ENCODE measurements around the gene COL9A1.
"Not testable (repeated sequence)": the region's sequence is repeated elsewhere in the genome, so short reads cannot be mapped to it uniquely, and the experiment has no call there.

The COL9A1 gene

GRCh38 chr6:70336996-70337742 lies 34.3 kb upstream of the COL9A1 start:
- no peak overlapping the region for H3K9ac ChIP-seq (ENCODE audit: low read depth, low read length)
- H3K4me1 ChIP-seq (ENCODE audit: insufficient read depth, low read length) = no peaks in the 10 kb centered on the region
- no peak overlapping the region for H3K27ac ChIP-seq (ENCODE audit: low read length)
- H4K20me1 ChIP-seq (ENCODE audit: insufficient read depth, low read length) = no peaks in the 10 kb centered on the region
- DNase-seq (no peak), ATAC-seq (ENCODE audit: insufficient read depth, low read depth) (no peak)
- no peak overlapping the region for H3K4me2 ChIP-seq (ENCODE audit: insufficient read depth, low read length)
- H2AFZ ChIP-seq (ENCODE audit: low read depth, low read length) = no peak overlapping the region
- H3K9me3 ChIP-seq (ENCODE audit: insufficient read depth, low read length, severe bottlenecking) = no peaks in the 10 kb centered on the region
- H3K36me3 ChIP-seq (ENCODE audit: insufficient read depth, low read length) = no peaks in the 10 kb centered on the region
- no peak overlapping the region for H3K4me3 ChIP-seq (ENCODE audit: low read depth in 1 of 2, low read length in 2 of 2)
- H3K79me2 ChIP-seq (ENCODE audit: insufficient read depth, low read length) = no peaks in the 10 kb centered on the region
- TF ChIP-seq CTCF (IDR thresholded peaks at IDR 0.05; ENCODE audit: borderline replicate concordance, extremely low read depth, low read length, poor library complexity, severe bottlenecking) = no peak
- no peak for TF ChIP-seq EZH2 (IDR thresholded peaks at IDR 0.05; ENCODE audit: borderline replicate concordance, low read depth, low read length, severe bottlenecking)
- no peaks in the 10 kb centered on the region for H3K27me3 ChIP-seq (ENCODE audit: insufficient read depth, low read length, poor library complexity)

- Histone ChIP-seq H3K36me3 (ENCODE audit: insufficient read depth, low read length) (no peaks in the 10 kb centered on the region), H3K4me2 (ENCODE audit: insufficient read depth, low read length) (no peak overlapping the region), H3K4me3 (ENCODE audit: low read depth in 1 of 2, low read length in 2 of 2) (no peak overlapping the region), H3K27me3 (ENCODE audit: insufficient read depth, low read length, poor library complexity) (no peaks in the 10 kb centered on the region), H4K20me1 (ENCODE audit: insufficient read depth, low read length) (no peaks in the 10 kb centered on the region), H3K79me2 (ENCODE audit: insufficient read depth, low read length) (no peaks in the 10 kb centered on the region), H3K4me1 (ENCODE audit: insufficient read depth, low read length) (no peaks in the 10 kb centered on the region), H2AFZ (ENCODE audit: low read depth, low read length) (no peak overlapping the region), H3K9me3 (ENCODE audit: insufficient read depth, low read length, severe bottlenecking) (no peaks in the 10 kb centered on the region), H3K27ac (ENCODE audit: low read length) (no peak overlapping the region), H3K9ac (ENCODE audit: low read depth, low read length) (no peak overlapping the region)
- ATAC-seq (ENCODE audit: insufficient read depth, low read depth) (no peak), DNase-seq (no peak)
- TF ChIP-seq CTCF (IDR thresholded peaks at IDR 0.05; ENCODE audit: borderline replicate concordance, extremely low read depth, low read length, poor library complexity, severe bottlenecking) (no peak), EZH2 (IDR thresholded peaks at IDR 0.05; ENCODE audit: borderline replicate concordance, low read depth, low read length, severe bottlenecking) (no peak)
These were observed 24.2 kb upstream of the COL9A1 start for GRCh38 chr6:70327036-70327435.

- Histone ChIP-seq H3K9ac (ENCODE audit: low read depth, low read length) (no peak overlapping the region), H3K36me3 (ENCODE audit: insufficient read depth, low read length) (no peaks in the 10 kb centered on the region), H3K27ac (ENCODE audit: low read length) (no peak overlapping the region), H3K9me3 (ENCODE audit: insufficient read depth, low read length, severe bottlenecking) (no peaks in the 10 kb centered on the region), H4K20me1 (ENCODE audit: insufficient read depth, low read length) (no peaks in the 10 kb centered on the region), H3K79me2 (ENCODE audit: insufficient read depth, low read length) (no peaks in the 10 kb centered on the region), H3K27me3 (ENCODE audit: insufficient read depth, low read length, poor library complexity) (no peaks in the 10 kb centered on the region), H2AFZ (ENCODE audit: low read depth, low read length) (no peak overlapping the region), H3K4me1 (ENCODE audit: insufficient read depth, low read length) (no peaks in the 10 kb centered on the region), H3K4me2 (ENCODE audit: insufficient read depth, low read length) (no peak overlapping the region), H3K4me3 (ENCODE audit: low read depth in 1 of 2, low read length in 2 of 2) (no peak overlapping the region)
- ATAC-seq (ENCODE audit: insufficient read depth, low read depth) (no peak), DNase-seq (no peak)
- TF ChIP-seq CTCF (IDR thresholded peaks at IDR 0.05; ENCODE audit: borderline replicate concordance, extremely low read depth, low read length, poor library complexity, severe bottlenecking) (no peak), EZH2 (IDR thresholded peaks at IDR 0.05; ENCODE audit: borderline replicate concordance, low read depth, low read length, severe bottlenecking) (no peak)
These were observed 22.1 kb upstream of the COL9A1 start for GRCh38 chr6:70325009-70325408.

GRCh38 chr6:70317799-70318198 lies 14.9 kb upstream of the COL9A1 start:
- not testable (repeated sequence) for ATAC-seq (ENCODE audit: insufficient read depth, low read depth); H3K27ac ChIP-seq (ENCODE audit: low read length); H3K9me3 ChIP-seq (ENCODE audit: insufficient read depth, low read length, severe bottlenecking); H3K4me1 ChIP-seq (ENCODE audit: insufficient read depth, low read length); H3K9ac ChIP-seq (ENCODE audit: low read depth, low read length); H3K4me3 ChIP-seq (ENCODE audit: low read depth in 1 of 2, low read length in 2 of 2); DNase-seq; H4K20me1 ChIP-seq (ENCODE audit: insufficient read depth, low read length); H3K27me3 ChIP-seq (ENCODE audit: insufficient read depth, low read length, poor library complexity); H2AFZ ChIP-seq (ENCODE audit: low read depth, low read length); H3K79me2 ChIP-seq (ENCODE audit: insufficient read depth, low read length); H3K36me3 ChIP-seq (ENCODE audit: insufficient read depth, low read length); H3K4me2 ChIP-seq (ENCODE audit: insufficient read depth, low read length)
